GM19035 (cell line): Measurements from ENCODE around the gene WWC2.
A peak's percentile ranks its signal among the peaks of the same experiment; 100 is the strongest.

Experiments used
- ATAC-seq: cut with Tn5 transposase; IDR thresholded peaks from one replicate; pipeline ENCODE4 v1.9.1; 2021; ENCODE audit not compliant: unreplicated experiment

Gene WWC2

DNA sequence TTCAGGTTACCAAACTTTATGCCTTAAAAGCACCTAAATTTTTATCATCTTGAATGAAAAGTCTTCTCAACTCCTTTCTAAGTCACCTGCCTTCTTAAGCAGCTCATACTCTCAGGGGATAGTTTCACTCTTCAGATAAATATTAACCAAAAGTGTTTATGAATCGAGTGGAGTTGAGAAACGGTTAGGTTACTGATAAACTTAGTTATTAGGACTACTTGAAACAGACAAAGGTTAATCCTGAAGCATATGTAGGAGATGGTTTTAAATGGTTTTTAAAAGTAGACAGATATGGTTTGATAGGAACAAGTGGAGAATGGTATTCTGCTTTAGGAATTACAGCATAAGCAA lies 188.2 kb downstream of the WWC2 start:
- no peak for ATAC-seq

DNA sequence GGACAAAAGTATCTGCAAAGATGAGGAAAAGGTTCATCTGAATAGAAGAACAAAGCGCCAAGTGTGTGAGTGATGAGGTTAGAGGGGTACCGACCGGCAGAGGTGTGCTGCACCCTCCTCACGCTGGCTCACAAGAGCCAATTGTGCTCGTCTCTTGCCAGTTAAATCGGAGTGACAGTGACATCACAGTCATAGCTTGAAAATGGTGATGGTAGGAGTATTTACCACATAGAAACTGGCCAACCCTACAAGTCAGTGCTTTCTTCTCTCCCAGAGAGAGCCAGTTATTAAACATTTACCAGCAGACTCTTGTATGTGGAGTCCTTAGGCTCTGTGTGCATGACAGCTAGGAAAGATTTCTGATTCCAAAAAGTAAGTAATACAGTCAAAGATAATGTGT lies 188.6 kb downstream of the WWC2 start:
- peak; percentile 63 for ATAC-seq

DNA sequence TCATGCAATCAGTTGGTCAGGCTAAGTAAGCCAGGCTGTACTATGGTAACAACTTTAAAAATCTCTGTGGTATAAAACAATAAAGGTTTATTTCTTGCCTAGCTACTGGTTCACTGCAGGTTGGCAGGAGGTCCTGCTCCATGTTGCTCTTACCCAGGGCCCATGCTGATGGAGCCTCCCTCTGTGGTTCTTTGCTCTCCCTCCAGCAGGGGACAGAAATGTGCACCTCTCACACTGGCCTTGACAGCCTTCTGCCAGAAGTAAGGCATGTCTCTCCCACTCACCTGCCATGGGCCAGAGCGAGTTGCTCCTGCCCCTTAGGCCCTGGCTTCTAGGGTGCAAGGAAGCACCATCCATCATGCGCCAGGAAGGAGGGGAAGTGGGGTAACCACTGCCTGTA lies 189.9 kb downstream of the WWC2 start:
- no peak for ATAC-seq

DNA sequence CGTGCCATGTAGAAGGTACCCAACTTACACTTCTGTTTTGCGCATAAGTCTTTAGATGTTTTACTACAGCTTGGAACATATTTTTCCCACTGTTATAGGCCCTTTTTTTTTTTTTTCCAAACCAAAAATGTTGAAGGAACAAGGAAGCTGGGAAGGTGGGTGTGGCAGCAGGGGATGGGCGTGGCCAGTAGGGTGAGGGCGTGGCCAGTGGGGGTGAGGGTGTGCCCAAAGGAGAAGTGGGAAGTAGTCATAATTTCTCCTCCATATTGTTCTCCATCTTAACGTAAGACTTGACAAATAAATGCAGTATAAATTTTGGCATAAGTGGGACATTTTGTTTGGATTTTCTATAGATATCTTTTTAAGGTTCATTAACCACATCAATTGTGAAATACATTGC lies 190.6 kb downstream of the WWC2 start:
- no peak for ATAC-seq

DNA sequence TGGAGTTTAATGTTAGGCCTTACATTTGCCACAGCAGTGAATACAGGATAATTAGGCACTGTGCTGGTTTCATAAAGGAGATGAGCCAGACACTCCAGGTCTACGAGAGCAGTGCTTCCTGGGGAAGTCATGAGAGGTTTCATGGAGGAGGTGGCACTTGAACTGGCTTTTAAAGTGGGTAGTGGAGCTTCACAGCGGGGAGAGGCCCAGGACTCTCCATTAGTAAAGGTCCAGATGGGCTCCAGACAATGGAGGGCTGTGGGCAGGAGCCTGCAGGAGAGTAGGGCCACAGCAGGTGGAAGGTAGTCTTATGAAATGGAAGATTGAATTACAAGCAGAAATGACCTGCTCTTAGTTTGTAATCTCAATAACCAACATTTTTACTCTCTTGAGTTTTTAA lies 192.0 kb downstream of the WWC2 start:
- ATAC-seq = no peak

DNA sequence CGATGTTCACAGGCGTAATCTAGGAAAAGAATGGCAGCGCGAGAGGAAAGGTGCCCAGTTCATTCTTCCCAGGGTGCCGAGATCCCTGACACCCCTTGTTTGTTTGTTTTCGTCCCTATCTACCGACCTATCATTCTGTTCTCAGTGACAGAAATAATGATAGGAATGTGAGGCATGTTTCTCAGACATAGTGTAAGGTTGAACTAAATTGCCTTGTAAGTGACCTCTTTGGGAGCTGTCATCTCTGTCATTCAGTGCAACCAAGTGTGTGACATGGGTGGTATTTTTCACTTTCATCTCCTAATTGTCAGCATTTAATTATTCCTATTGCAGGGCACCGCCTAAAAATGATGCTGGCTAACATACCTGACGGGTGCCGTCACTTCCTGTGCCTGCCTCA lies 196.7 kb downstream of the WWC2 start:
- no peak for ATAC-seq

DNA sequence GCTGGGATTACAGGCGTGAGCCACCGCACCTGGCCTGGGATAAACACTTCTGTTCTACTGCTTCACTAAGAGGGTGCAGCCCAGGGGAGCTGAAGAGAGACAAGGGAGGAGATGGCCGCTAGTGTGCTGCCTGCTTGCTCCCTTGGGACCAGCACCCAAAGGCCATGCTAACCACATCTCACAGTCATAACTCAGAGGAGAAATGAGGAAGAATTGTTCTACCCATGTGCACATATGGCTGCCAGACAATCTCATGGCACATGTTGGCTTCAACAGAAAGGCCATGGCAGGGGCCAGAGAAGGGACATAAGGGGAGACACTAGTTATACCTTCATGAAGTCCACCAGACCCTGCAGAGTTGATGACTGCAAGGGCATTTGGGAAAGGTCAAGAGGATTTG lies 198.6 kb downstream of the WWC2 start:
- peak; percentile 75 for ATAC-seq

DNA sequence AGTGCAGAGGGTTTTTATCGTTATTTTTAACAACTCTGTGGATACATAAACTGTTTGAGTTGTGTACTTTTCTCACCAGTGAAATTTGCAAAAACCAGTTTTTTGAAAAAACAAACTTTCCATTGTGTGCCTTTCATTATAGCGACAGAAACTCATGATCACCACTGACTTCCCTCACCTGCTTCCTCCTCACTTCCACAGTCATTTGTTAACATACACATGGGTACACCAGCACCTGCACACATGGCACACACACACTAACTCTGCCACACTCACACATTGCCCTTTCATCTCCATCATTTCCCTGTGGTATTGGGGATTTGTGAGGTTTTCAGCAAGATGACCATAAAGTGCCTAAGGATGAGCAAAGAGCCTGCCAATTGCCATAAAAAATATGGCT lies 200.4 kb downstream of the WWC2 start:
- no peak for ATAC-seq

DNA sequence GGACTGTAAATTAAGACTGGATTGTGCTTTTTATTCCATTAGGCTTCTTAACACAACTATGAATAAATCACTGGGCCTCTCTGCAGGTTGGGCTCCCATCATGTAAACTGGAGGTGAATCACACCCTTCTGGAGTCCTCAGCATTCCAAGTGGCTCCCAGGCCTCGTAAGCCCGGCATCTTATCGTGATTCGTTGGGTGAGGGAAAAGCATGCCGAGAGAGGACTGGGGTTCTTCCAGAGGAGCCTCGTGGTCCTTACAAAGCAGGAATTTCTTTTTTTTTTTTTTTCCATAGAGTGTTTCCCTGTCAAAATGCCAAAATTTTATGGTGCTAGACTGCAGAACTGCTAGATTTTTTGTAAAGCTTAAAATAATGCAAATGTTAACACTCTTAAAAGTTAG lies 201.0 kb downstream of the WWC2 start:
- ATAC-seq = no peak

DNA sequence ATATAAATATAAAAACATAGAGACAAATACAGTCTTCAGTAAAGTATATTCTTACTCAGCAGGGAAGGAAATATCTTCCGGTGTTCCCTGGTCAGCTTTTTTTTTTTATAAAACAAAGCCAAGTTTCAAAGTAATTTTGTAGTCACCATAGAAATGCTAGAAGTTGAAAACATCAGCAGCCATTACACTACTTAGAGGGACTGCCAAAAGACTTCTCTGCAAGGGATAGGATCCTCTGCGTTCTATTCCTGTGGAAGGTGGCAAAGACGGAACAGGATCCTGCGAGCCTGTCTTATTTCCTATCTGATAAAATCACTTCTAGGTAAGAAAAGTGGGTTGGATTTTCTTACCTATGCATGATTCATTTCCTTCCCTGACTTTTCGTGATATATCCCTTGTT lies 201.6 kb downstream of the WWC2 start:
- no peak for ATAC-seq

DNA sequence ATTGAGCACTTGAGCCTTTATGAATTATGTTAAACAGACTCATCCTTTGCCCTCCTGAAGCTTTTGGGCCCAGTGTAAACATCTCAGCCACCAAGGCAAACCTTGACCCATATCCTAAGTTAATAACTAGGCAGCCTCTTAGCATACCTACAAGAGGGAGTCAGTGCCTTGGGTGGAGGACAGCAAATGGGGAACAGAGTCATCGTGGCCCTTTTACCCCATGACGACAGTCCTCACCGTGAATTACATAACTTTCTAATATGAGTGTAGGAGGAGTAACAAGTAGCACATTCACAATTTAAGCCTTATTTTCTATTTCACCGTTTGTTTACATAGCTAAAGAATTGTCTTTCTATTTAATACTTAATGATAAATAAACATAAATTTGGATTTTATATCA lies 204.2 kb downstream of the WWC2 start:
- ATAC-seq = no peak

DNA sequence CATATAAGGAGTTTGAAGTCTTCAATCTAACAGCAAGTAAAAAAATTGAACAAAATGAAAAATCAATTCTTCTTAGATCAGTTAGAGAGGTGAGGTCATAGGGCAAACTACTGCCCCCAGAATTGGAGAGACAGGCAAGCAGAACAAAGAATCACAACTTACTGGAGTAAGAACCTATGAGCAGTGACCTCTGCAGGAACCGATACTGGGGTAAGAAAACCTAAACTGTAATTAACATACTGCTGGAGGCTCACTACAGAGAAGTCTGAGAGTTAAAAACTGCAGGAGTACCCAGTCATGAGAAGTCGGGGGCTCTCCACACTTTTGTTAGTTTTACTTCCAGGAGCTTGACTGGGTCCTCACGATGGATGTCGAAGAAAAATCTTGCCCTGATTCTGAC lies 205.0 kb downstream of the WWC2 start:
- ATAC-seq = peak; percentile 64

DNA sequence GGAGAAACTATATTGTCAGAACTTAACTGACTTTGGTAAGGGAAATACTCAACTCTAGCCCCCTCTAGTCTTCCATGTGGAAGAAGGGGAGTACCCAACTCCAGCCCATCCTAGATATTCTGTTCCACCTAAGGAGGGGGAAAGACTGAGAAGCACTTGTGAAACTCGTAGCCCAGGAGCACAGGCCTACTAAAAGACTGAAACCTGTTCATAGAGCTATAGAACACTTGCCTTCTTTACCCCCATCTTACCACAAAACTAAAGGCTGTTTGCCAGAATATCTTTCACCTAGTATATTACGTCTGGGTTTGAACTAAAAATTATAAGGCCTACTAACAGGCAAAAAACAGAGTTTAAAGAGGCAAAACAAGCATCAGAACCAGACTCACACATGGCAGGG lies 205.5 kb downstream of the WWC2 start:
- ATAC-seq = peak; percentile 5

DNA sequence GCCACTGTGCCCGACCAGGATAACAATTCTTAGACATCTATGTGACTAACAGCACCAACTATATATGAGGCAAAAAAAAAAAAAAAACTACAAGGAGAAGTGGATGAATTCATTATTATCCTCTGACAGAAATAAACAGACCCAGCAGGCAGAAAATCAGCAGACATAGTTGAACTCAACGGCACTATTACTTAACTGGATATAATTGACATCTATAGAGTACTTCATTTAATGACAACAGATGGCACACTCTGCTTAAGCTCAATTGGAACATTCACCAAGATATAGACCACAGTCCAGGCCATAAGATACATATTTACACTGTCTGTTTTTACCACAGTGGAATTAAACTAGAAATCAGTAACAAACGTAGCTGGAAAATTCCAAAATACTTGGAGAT lies 207.8 kb downstream of the WWC2 start:
- no peak for ATAC-seq

DNA sequence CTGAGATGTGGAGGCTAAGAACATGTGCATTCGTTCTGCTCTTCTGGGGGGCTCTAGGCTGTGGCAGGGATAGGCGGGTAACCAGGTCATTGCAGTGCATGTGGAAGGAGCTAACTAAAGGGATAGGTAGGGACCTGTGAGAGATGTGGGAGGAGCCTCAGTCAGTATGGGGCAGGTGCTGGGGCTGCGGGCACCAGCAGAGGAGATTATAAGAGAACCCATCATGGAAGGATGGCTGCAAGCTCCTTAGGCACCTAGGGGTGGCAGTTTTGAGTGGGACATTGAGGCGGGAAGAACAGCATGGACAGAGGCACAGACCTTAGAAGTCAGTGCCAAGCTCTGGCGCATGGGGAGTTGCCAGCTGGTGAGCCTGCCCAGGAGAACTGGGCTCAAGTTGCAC lies 213.8 kb downstream of the WWC2 start:
- no peak for ATAC-seq

DNA sequence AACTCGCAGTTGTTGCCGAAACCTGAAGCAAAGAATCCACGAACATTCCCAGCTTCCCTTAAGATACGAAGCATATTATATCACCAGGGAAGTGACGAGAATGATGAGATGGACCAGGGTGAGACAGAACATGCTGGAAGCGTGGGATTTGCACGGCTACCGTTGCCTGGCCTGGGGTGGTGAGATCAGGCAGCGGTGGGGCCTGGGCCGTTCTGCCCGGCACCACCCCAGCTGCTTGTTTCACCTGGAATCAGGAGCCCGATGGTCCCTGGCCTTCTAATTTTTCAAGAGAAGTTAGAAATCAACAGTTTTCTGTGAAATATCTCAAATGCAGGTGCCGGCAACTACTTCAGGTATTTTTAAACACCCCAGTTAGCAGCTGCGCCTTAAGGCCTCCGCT lies 215.3 kb downstream of the WWC2 start:
- ATAC-seq = no peak

DNA sequence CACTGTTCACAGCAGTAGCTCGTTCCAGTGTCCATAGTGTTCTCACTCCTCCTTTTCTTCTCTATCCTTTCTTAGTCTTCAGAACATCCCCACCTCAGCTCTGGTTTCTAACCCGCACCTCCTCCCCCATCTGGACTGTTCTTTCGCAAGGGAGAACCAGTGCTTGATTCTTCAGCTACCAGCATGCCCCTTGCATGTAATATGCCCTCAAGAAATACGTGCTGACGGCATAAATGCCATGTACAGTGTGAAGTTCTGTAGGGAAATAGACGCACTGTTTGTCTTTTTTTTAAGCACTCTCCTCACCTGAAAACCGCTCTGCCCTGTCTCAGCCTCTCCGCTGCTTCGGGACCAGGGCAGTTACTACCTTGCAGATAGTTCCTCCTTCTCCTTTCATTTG lies 215.7 kb downstream of the WWC2 start:
- ATAC-seq = no peak

DNA sequence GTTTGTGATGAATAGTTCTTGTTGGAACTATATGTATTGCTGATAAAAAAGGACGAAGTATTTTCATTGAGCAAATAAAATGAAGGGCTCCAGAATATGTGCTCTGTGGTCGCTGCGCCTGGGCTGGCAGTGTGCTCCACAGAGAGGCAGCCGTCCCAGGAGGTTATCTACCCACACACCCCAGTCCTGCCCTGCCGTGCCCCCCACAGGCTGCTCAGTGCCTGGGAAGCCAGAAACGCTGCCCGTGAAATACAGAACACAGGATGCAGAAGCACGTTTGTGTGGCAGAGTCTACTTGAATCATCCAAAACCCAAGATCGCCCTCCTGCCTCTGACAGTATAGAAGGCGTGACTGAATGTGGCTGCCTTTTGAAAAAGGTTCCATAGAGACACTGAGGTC lies 219.6 kb downstream of the WWC2 start:
- no peak for ATAC-seq

DNA sequence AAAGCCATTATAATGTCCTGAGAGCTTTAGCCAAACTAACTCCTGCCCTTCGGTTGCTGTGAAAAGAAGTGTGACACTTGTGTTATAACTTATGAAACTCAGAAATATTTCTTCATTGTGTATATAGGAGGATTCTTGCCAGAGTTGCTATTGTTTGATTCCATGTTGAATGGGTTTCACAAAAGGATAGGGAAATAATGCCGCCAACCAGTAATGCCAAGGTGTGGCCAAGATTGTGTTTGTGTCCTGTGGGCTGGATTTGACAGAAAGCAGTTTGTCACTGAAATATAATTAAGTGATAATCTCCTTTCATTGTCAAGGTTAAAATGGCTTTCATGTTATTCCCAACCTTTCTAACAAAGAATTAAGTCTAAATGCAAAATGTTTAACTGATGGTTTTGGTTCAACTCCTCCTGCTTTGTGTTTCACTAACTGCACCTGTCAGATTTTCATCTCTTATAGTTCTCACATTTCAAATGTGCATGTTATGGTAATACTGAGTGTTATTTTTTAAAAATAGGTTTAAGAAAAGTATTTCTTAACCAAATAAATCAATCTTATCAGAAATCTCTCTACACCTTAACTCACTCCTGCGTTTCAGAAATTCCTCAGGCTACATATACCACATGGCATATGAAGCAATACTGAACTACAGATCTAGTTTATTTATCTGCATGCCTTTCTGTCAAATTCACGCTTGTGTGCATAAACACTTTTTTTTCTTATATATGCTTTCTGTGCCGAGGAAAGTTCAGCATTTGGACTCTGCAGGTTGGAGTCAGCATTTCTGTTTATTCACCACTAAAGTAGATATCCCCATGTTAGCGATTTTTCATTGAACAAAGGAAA lies 221.4 kb downstream of the WWC2 start, which contains the start of gene CLDN22:
Gene CLDN22 (minus strand): TSS at position 66 of the 849 bp plus-strand sequence. CDS start 58 bp downstream, at position 8.
- ATAC-seq = no peak

DNA sequence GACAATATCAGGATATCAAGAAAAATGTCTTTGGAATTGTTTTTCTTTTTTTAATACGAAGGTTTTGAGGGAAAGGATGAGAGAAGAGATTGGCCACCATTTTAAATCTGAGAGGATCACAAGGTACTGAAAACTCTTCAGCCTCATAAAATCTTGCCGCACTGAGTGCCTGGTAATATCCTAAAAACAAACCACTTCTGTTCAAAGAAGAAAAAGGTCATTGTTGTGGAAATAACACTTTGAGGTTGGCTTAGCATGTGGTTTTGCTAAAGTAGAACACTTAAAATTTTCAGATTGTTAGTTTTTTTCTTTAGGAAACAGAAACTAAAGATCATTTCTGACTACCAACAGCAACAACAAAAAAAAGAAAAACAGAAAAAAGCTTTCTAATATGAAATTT lies 222.0 kb downstream of the WWC2 start:
- no peak for ATAC-seq

DNA sequence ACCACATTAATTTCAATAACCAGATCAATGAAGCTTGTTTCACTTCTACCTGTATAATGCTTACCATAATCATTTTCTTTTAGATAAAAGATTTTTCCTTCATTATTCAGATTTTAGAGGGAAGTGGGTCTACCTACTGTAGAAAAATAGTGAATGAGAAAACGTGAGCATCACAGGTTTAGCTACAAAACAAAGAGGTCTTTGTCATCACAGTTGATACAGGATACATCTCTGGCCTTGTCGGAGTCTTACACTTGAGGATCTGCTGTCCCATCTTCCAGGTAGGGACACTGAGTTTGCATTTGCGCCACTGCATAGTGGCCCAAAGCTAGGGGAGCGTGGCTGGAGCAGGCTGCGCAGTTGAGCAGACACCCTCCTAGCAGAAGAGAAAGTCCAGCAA lies 222.5 kb downstream of the WWC2 start:
- ATAC-seq = no peak

DNA sequence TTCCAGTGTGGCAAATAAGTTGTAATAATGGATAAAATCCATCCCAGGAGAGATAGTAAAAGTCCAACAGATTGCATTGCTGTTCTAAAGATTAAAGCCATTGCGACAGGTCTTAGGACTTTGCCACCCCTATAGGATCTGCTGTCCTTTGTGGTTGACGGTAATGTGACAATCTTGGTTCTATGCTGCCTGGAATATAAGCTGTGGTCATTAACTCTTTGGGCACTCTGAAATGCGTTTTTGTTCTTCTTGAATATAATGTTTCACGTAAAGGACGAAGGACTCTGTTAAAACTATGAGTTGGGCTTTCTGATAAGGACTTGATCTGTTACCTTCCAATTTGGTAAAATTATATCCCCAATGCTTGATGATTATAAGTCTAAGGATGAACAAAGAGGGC lies 223.3 kb downstream of the WWC2 start, which contains the start of gene CLDN24:
Gene CLDN24 (minus strand): TSS at position 101 of the 400 bp plus-strand sequence. CDS start 0 bp downstream, at position 101.
- no peak for ATAC-seq

DNA sequence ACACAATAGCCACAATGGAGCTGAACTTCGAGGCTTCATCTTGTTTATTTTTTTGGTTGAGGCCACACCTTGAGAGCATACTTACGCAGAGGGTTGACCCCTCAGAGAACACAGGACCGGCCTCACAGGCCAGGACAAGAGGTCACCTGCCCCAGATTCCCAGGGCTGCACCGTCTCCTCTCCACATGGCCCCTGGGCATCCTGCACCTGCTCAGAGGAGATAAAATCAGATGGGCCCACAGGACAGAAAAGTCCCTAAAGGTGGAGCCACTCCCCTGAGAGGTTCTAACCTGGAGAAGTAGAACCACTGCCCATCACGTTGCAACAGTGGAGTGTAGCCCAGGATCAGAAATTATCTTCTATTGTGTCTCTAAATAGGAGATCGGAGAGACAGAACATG lies 224.2 kb downstream of the WWC2 start:
- no peak for ATAC-seq
